Rectal smooth muscle tissue (tissue), 1 donor: ENCODE results near the gene TMEM108.

Experiments
- H3K27ac ChIP-seq: one replicate; pipeline ENCODE4 v1.7.0; 2013; ENCODE audit warnings: low read depth, low read length, inconsistent platforms
- H3K27me3 ChIP-seq: one replicate; pipeline ENCODE4 v1.7.0; 2013; ENCODE audit warnings: low read length; ENCODE audit not compliant: control insufficient read depth, insufficient read depth
- H3K36me3 ChIP-seq: one replicate; pipeline ENCODE4 v1.7.0; 2013; ENCODE audit warnings: low read length; ENCODE audit not compliant: control insufficient read depth, insufficient read depth
- H3K4me1 ChIP-seq: one replicate; pipeline ENCODE4 v1.7.0; 2013; ENCODE audit warnings: low read length; ENCODE audit not compliant: control insufficient read depth, insufficient read depth
- H3K4me3 ChIP-seq: one replicate; pipeline ENCODE4 v1.7.0; 2013; ENCODE audit warnings: low read length
- H3K9ac ChIP-seq: one replicate; pipeline ENCODE4 v1.7.0; 2013; ENCODE audit warnings: low read length

Gene TMEM108

DNA sequence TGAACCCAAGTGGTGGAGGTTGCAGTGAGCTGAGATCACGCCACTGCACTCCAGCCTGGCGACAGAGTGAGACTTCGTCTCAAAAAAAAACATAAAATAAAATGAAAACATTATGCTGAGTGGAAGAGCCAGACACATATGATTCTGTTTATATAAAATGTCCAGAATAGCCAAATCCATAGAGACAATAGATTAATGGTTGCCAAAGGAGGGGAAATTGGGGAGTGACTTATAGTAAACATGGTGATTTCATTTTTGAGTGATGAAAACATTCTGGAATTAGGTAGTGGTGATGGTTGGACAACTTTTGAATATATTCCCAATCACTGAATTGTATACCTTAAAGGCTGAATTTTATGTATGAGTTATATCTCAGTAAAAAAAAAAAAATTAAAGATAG, 189.6 kb downstream of the TMEM108 start:
- Histone ChIP-seq H3K4me1 (no peaks in the 10 kb centered on the region), H3K27ac (no peak overlapping the region), H3K27me3 (no peaks in the 10 kb centered on the region), H3K36me3 (no peaks in the 10 kb centered on the region), H3K9ac (no peak overlapping the region), H3K4me3 (no peak overlapping the region)

DNA sequence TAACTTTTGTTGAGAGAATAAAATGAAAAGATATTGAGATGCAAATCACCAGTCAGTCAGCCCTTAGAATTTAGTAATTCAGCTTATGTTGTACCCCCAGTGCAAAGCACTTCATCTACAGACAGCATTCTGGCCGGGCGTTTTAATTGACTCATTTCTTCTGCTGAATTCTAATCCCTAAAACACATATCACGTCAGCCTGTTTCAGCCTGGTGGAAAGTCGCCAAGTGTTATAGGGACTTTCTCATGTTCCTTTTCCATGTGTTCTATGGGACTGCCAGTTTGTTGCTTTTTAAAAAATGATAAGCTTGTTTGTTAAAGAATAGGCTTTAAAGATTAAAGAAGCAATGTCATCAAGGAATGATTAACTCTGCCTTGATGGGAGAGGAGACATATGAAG, 192.0 kb downstream of the TMEM108 start:
- no peak overlapping the region for H3K27ac ChIP-seq
- no peak overlapping the region for H3K9ac ChIP-seq
- H3K36me3 ChIP-seq, result no peaks in the 10 kb centered on the region
- no peaks in the 10 kb centered on the region for H3K27me3 ChIP-seq
- H3K4me3 ChIP-seq, result no peak overlapping the region
- H3K4me1 ChIP-seq, result no peaks in the 10 kb centered on the region

DNA sequence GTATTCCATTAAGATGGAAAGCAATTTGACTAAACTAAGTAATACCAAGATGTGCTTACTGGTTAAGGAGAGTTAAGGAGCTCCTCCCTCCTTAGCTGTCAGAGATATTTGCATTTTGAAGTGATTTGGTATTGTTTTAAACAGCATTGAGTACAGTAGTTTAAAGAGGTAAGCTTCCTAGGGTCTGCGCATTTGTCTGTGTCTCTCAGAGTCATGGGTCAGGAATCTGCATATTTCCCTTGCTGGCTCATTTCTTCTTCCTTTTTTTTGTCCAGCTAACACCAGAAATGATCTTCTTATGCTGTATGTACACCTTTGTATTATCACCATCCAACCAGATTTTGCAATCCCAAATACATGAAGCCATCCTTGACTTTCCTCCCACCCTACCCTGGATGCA, 198.7 kb downstream of the TMEM108 start:
- Histone ChIP-seq H3K4me1 (no peaks in the 10 kb centered on the region), H3K4me3 (no peak overlapping the region), H3K36me3 (no peaks in the 10 kb centered on the region), H3K27me3 (no peaks in the 10 kb centered on the region), H3K9ac (no peak overlapping the region), H3K27ac (no peak overlapping the region)

DNA sequence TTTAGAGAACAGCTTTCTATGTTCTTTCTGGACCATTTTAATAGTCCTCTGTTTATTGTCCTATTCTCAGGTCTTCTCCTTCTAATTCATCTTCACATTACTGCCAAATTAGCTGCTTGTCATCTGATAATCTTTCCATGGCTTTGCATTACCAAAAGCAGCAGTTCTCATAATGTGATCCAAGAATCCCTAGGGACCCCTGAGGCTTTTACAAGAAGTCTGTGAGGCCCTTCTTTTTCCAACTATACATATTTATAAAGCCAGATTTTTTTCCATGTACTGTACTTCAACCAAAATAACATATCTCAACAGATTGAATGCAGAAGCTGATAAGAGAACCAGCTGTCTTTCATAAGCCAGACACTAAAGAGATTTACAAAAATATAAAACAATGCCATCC, 199.2 kb downstream of the TMEM108 start:
- H3K4me1 ChIP-seq, result no peaks in the 10 kb centered on the region
- no peaks in the 10 kb centered on the region for H3K36me3 ChIP-seq
- no peak overlapping the region for H3K9ac ChIP-seq
- no peak overlapping the region for H3K4me3 ChIP-seq
- no peak overlapping the region for H3K27ac ChIP-seq
- no peaks in the 10 kb centered on the region for H3K27me3 ChIP-seq

DNA sequence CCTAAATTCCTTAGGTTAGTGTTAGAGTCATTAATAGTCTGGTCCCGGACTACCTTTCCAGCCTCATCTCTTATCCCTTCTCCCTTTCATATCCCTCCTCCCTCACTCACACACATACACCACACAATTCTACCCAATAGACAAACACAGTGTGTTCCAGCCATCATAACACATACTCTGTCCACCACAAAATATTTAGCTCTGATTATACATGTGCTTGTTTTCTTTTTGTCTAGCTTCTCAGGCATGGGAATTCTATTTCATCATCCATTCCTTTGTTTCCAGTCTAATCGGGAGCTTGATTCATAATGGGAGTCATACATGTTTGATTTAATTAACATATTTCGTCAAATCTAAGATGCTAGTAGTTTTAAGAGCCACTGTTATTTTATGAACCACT, 199.8 kb downstream of the TMEM108 start:
- H3K27me3 ChIP-seq, result no peaks in the 10 kb centered on the region
- no peaks in the 10 kb centered on the region for H3K36me3 ChIP-seq
- H3K4me1 ChIP-seq, result no peaks in the 10 kb centered on the region
- H3K9ac ChIP-seq, result no peak overlapping the region
- no peak overlapping the region for H3K27ac ChIP-seq
- H3K4me3 ChIP-seq, result no peak overlapping the region

DNA sequence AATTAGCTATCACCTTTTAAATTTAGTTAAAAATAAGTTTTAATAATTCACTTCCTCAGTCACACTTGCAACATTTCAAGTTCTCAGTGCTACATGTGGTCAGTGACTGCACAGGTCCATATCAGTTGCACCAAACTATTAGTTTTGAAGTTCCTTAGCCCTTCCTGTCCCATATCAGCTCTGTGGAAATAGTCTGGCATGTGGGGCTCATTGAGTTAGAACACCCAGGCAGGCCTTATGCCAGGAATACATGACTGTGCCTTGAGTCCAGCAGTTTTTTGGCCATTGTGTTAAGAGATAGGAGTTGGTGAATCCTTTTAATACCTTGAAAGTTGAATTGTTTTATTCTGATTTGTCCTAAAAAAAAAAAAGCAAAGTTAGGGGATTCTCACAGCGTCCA, 207.9 kb downstream of the TMEM108 start:
- Histone ChIP-seq H3K27me3 (no peaks in the 10 kb centered on the region), H3K27ac (no peak overlapping the region), H3K9ac (no peak overlapping the region), H3K4me3 (no peak overlapping the region), H3K4me1 (no peaks in the 10 kb centered on the region), H3K36me3 (no peaks in the 10 kb centered on the region)

DNA sequence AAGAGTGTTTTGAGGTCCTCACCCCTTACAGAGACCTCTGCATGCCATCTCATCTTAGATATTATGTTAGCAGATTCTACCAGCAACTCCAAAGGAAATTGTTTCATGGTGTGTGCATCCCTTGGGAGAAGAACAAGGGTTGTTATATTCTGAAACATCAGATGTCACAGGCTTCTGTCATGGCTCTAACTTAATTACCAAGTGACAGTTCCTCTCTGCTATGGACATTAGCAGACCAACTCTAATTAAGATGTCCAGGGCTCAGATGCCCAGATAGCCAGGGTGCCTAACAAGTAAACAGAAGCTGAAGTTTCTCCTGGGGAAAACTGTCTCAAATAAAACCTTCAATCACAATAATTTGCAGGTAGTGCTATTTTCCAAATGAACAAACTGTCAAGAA, 208.6 kb downstream of the TMEM108 start:
- no peak overlapping the region for H3K27ac ChIP-seq
- no peak overlapping the region for H3K9ac ChIP-seq
- no peaks in the 10 kb centered on the region for H3K27me3 ChIP-seq
- H3K4me3 ChIP-seq, result no peak overlapping the region
- no peaks in the 10 kb centered on the region for H3K36me3 ChIP-seq
- no peaks in the 10 kb centered on the region for H3K4me1 ChIP-seq

DNA sequence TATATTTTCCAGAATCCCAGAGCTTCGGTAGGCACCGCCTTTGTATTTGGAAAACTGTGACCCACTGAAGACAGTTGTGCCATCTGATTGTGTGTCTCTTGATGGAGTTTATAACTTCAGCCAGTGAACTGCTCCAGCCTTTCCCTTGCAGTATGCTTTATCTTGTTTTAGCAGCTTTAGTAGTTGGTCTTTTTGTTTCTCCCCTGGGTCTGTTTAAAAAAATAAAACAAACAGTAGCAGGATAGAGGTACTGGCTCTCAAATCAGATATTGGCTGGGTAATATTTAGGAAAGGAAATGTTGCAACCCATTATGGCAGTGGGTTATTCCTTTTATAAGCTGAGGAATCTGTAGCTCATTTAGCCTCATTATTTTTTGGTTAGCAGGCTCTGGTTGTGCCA, 210.2 kb downstream of the TMEM108 start:
- Histone ChIP-seq H3K27me3 (no peaks in the 10 kb centered on the region), H3K4me1 (no peaks in the 10 kb centered on the region), H3K27ac (no peak overlapping the region), H3K9ac (no peak overlapping the region), H3K36me3 (no peaks in the 10 kb centered on the region), H3K4me3 (no peak overlapping the region)

DNA sequence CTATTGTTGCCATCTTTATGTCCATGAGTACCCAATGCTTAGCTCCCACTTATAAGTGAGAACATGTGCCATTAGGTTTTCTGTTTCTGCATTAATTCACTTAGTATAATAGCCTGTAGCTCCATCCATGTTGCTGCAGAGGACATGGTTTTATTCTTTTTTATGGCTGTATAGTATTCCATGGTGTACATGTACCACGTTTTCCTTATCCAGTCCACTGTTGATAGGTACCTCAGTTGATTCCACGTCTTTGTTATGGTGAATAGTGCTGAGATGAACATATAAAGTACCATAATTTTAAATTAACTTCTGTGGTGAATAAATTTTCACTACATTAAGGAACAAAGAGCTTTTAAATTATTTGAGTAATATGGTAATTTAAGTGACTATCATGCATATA, 211.3 kb downstream of the TMEM108 start:
- Histone ChIP-seq H3K27ac (no peak overlapping the region), H3K4me3 (no peak overlapping the region), H3K36me3 (no peaks in the 10 kb centered on the region), H3K27me3 (no peaks in the 10 kb centered on the region), H3K4me1 (no peaks in the 10 kb centered on the region), H3K9ac (no peak overlapping the region)

DNA sequence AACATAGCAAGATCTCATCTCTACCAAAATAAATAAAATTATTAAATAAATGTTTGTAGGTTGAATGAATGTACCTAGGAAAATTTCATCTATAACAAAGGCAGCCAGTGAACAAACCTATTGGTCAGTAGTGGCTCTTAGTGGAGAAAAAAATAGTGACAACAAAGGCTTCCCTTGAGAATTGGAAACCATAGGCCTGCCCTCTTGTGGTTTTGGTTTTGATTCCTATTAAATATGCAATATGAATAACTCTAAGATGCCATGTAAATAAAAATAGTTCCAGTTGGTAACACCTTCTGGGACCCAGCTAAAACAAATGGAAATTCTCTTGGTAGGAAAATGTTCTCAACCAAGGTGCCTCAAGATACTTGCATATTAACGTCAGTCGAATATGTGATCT, 216.0 kb downstream of the TMEM108 start:
- H3K9ac ChIP-seq, result no peak overlapping the region
- H3K36me3 ChIP-seq, result no peaks in the 10 kb centered on the region
- H3K27ac ChIP-seq, result no peak overlapping the region

DNA sequence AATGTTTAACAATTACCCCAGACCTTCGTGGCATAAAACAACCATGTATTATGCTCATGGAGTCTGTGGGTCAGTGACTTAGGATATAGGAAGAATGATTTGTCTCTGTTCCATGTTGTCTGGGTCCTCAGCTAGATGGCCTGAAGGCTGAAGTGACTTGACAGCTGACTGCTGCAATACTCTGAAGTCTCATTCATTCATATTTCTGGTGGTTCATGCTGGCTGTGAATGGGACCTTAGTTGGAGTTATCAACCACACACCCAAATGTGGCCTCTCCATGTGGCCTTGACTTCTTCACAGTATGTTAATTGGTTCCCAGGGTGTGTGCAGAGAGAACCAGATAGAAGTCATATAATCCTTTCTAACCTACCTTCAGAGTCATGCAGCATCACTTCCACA, 216.5 kb downstream of the TMEM108 start:
- Histone ChIP-seq H3K4me1 (no peaks in the 10 kb centered on the region), H3K9ac (no peak overlapping the region), H3K4me3 (no peak overlapping the region), H3K27me3 (no peaks in the 10 kb centered on the region), H3K36me3 (no peaks in the 10 kb centered on the region), H3K27ac (no peak overlapping the region)

More for the DNA sequence above, 216.0 kb downstream of the TMEM108 start:
- H3K4me1 ChIP-seq, result no peaks in the 10 kb centered on the region
- H3K4me3 ChIP-seq, result no peak overlapping the region
- H3K27me3 ChIP-seq, result no peaks in the 10 kb centered on the region

DNA sequence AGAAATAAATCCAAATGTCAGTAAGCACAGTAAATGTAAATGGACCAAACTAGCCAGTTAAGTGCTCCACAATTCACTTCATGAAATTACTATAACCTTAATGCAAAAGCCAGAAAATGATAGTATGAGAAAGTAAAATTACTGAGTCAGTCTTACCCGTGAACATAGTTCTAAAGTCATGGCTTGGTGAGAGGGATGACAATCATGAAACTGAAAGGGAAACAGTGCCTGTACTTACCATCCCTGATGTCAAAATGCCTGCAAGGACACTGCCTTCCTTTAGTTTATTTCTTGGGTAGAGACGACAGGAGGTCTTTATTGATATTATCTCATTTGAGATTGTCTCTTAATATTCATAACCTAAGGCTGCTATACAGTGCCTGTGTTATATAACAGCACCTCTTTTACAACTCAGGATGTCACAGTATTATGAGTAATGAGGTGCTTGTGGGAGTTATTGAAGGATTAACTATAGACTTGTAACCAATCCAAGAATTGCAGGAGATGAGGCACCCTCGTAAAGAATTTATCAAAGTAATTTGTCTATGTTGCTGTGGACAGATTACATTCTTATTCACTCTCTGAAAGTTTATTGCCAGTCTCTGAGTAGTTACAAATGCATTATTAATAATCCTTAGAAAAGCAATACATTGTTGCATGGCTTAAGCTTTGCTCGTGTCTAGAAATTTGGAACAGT, 218.7 kb downstream of the TMEM108 start:
- no peaks in the 10 kb centered on the region for H3K36me3 ChIP-seq
- no peaks in the 10 kb centered on the region for H3K4me1 ChIP-seq
- no peak overlapping the region for H3K27ac ChIP-seq
- H3K9ac ChIP-seq, result no peak overlapping the region
- H3K4me3 ChIP-seq, result no peak overlapping the region
- H3K27me3 ChIP-seq, result no peaks in the 10 kb centered on the region

DNA sequence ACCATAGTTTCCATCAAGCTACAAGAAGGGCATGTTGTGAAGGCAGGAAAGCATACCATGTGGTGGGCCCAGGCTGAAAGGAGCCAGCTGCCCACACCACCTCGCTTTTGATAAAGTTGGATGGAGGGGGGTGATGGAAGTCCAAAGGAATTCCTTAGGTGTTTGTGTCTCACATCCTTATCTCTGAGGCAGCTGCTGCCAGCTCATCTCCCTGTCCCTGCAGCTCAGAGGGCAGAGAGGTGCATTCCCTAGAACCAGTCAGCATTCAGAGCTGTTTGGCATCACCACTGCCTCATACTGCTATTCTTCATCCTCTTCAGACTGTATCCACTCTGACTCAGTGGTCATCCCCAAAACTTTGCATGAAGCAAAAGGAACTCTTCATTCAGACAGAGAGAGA, 220.2 kb downstream of the TMEM108 start:
- H3K36me3 ChIP-seq, result no peaks in the 10 kb centered on the region
- no peaks in the 10 kb centered on the region for H3K27me3 ChIP-seq
- no peak overlapping the region for H3K4me3 ChIP-seq
- no peaks in the 10 kb centered on the region for H3K4me1 ChIP-seq
- no peak overlapping the region for H3K9ac ChIP-seq
- H3K27ac ChIP-seq, result no peak overlapping the region
